Anterior cingulate cortex (tissue), 58 donors: ENCODE measurements around the gene TAF7.
"Not testable (repeated sequence)": the region's sequence is repeated elsewhere in the genome, so short reads cannot be mapped to it uniquely, and the experiment has no call there.

Experiments
- DNase-seq, 58 donors: peaks; one replicate each; lab custom pipeline; 2025; lab: John Stamatoyannopoulos, UW

TAF7 gene

GRCh38 chr5:141340781-141341354 lies 20.3 kb upstream of the TAF7 start:
- DNase-seq: not testable (repeated sequence)

- DNase-seq: no peak
Measured at GRCh38 chr5:141338538-141339306, 18.1 kb upstream of the TAF7 start, which contains the start of gene PCDHGA2. Gene PCDHGA2, plus strand, starts transcription at chr5:141338760.

DNA sequence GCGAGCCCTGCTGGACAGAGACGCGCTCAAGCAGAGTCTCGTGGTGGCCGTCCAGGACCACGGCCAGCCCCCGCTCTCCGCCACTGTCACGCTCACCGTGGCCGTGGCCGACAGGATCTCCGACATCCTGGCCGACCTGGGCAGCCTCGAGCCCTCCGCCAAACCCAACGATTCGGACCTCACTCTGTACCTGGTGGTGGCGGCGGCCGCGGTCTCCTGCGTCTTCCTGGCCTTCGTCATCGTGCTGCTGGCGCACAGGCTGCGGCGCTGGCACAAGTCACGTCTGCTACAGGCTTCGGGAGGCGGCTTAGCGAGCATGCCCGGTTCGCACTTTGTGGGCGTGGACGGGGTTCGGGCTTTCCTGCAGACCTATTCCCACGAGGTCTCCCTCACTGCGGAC lies 12.0 kb upstream of the TAF7 start:
- DNase-seq: not testable (repeated sequence)

GRCh38 chr5:141330299-141331080 lies 9.9 kb upstream of the TAF7 start, which contains the start of gene PCDHGA1:
Gene PCDHGA1, plus strand, starts transcription at chr5:141330514.
- DNase-seq: peak in 1 of 58 donors; percentile 2

DNA sequence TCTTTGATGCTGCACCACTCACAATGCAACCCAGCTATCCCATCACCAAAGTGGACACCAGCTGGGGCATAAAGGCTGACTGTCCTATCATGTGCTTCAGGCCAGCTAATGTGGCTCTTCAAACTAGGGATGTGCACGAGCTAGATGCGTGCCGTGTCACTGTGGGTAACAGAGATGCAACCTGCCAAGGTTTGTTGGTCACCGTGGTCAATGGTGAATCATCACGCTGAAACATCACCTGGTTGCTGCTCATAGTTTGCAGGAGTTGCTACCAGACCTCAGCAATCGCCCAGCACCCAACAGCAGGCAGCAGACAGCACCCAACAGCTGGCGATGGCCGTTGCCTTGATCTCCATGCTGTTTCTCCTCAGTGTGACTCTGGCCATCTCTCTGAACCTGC lies 7.6 kb upstream of the TAF7 start:
- no peak for DNase-seq

GRCh38 chr5:141326088-141326854 lies 5.7 kb upstream of the TAF7 start:
- DNase-seq: peak in 50 of 58 donors; percentile 2 to 72 (median 38)

DNA sequence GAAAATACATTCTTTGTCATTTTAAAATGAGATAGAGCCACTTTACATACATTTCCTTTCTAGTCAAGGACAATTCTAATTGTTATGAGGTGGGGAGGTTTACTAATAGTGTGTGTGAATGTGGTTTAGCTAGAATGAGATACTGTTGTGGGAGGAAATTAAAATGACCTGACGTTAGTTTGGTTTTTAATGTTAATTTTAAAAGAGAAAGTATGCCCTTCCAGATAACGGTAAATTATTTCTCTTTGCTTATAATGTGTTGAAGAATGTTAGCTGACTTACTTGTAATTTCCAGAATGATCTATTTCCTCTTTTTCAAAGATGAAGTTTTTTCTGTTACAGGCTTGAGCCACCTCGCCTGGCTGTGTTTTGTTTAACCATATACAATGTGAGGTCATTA lies 1.7 kb upstream of the TAF7 start:
- DNase-seq: no peak

GRCh38 chr5:141319699-141320098 lies 885 bp downstream of the TAF7 start:
- DNase-seq: no peak

GRCh38 chr5:141319202-141319601 lies 1.4 kb downstream of the TAF7 start:
- no peak for DNase-seq

DNA sequence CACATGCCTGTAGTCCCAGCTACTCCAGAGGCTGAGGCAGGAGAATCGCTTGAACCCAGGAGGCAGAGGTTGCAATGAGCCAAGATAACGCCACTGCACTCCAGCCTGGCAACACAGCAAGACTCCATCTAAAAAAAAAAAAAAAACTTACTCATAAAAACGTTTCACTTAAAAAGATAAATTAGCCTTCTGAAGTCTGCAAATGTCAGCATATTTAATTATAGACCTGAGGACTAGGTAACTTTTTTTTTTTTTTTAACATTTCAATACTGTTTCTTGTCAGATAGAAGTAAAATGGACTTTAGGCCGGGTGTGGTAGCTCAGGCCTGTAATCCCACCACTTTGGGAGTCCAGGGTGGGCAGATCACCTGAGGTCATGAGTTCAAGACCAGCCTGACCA lies 3.6 kb downstream of the TAF7 start:
- not testable (repeated sequence) for DNase-seq

DNA sequence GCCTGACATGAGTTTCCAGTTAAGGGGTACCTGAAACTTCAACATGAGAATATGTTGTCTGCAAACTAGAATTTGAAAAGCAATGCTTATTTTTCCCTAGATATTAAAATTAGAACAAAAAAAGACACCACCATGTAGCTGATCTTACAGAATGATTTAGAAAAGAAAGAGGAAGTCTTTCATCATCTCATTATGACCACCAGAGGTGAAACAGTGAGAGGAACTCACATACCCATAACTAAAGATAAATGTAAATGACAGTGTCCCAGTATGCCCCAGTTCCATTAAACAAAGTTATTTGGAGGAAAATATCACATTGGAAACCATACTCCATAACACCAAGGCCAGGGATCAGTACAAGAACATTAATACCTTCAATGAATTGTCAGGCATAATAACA lies 6.9 kb downstream of the TAF7 start:
- no peak for DNase-seq

- DNase-seq: no peak
Measured at GRCh38 chr5:141306630-141307029, 14.0 kb downstream of the TAF7 start.

DNA sequence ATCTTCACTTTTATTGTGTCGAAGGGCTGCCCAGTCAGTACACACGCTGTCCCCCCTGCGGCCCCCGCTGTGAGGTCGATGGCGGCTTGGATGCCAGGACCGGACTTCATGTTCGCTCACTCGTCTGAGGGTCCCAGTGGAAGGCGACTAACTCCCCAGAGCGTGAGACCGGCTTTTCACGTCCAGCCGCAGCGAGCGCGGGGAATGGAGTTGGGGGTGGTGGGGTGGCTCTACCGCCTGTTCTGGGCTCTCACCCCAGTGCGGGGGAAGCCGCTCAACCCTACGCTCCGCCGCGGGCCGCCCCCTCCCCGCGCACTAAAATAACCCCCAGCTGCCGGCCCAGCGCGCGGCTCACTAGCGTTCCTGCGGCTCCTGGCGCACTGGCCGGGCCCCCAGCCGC lies 16.8 kb downstream of the TAF7 start, which contains the start of gene SLC25A2:
Gene SLC25A2 (minus strand): TSS at position 294 of the 400 bp plus-strand sequence. CDS start 184 bp downstream, at position 110.
- no peak for DNase-seq

DNA sequence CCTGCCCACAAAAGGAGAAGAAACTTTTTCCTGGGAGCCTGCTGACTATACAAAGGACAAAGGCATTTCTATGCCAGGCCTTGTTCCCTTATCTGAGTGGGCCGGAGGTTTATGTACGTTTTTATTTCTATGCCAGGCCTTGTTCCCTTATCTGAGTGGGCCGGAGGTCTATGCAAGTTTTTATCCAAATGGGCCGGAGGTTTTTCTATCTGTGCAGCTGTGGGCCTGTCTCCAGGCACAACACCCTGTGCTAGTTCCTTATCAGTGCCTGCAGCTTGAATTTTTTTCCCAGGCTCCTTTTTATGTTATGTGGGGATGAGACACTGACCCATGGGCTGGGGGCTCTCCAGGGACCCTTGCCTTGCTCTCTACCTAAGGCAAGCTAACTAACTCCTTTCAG lies 22.2 kb downstream of the TAF7 start:
- no peak for DNase-seq

- no peak for DNase-seq
Measured at GRCh38 chr5:141272906-141273305, 47.7 kb downstream of the TAF7 start.

DNA sequence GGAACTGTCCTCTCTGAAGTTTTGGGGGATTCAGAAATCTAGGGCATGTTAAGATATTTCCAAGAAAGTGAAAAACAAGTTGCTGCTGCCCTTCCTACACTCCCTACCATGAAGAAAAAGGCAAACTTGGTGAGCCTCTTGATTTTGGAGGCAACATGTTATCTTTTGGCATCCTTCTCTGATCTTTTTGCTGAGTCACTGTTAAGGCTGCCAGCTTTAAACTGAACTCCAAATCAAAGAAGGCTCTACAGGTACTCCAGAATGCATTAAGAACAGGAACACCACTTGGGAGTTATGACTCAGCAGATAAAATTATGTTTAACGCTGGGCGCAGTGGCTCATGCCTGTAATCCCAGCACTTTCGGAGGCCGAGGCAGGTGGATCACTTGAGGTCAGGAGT lies 51.4 kb downstream of the TAF7 start:
- no peak for DNase-seq
